Measurements from ENCODE around the gene SLC4A11.
"Not testable (repeated sequence)": the region's sequence is repeated elsewhere in the genome, so short reads cannot be mapped to it uniquely, and the experiment has no call there.

SLC4A11 gene

GRCh38 chr20:3227936-3228749 lies 10.8 kb downstream of the SLC4A11 start:
- DNase-seq (ENCODE audit: low read depth, low spot score), result no peak

GRCh38 chr20:3227506-3227905 lies 11.5 kb downstream of the SLC4A11 start:
- DNase-seq (ENCODE audit: low read depth, low spot score), result no peak

DNA sequence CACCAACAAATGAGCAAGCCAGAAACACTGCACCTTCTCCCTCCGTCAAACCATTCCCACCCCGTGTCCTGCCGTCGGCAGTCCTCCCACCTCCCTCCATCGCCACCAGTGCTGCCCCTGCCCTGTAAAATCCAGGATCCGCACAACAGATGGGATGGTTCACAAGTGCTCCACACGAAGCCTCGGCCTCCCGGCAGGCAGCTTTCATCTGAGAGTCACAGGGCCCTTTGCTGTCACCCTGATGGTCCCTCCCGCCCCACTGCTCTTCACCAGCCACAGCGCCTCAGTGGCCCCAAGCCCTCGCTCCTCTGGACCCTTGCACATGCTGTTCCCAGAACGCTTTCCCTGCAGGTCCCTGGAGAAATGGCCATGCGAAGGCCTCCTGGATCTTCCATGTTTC lies 12.1 kb downstream of the SLC4A11 start:
- DNase-seq (ENCODE audit: low read depth, low spot score), result no peak

DNA sequence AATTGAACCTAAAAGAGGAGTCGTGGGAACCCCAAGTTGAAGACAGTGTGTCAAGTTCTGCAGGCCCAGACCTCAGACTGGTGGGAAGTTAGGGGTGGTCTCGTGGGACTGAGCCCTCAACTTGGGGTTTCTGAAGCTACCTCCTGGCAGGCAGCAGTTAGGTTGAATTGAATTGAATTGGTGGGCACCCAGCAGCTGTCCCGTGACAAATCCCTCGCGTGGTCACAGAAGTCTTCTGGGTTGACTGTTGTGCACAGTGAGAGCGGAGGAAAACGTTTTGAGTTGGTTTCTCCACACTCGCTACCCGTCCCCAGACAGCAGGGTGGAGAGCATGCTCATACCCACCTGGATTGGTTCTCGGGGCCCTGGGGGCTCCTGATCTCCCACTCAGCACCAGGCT lies 12.9 kb downstream of the SLC4A11 start:
- DNase-seq (ENCODE audit: low read depth, low spot score), result no peak

- DNase-seq (ENCODE audit: low read depth, low spot score), result no peak
Measured at GRCh38 chr20:3224681-3225421, 14.1 kb downstream of the SLC4A11 start.

DNA sequence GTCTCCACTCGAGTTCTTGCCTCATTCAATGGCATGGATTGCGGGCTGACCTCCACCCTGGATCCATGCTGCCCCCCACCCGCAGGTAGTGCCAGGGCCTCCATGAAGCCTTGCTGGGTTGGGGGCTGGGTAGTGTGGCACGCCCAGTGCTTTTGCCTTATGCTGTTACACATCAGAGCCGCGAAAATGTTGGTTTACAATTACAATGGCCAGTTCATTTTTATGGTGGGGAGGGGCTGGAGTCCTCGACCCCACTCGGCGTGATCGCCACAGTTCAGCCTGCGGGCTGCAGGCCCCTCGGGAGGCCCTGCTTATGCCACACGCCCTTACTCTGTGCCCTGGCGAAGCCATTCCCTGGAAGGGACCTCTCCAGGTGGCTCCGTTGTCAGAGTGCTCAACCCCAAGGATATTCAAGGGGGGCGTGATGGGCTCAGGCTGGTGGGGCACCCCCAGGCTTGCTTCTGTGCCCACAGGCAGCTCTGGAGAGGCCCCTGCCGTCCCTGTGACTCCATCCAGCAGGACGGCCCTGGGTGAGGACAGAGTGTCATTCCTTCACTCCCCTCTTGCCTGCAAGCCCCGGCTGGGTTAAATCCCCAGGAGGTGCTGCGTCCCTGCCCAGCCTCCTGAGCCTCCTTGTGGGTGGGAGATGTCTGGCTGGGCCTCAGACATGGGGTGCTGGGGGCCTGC lies 14.9 kb downstream of the SLC4A11 start:
- DNase-seq (ENCODE audit: low read depth, low spot score), result no peak

GRCh38 chr20:3223651-3223993 lies 15.4 kb downstream of the SLC4A11 start:
- DNase-seq (ENCODE audit: low read depth, low spot score), result no peak

- no peak for DNase-seq (ENCODE audit: low read depth, low spot score)
Measured at GRCh38 chr20:3222635-3223600, 16.1 kb downstream of the SLC4A11 start.

- DNase-seq (ENCODE audit: low read depth, low spot score), result no peak
Measured at GRCh38 chr20:3221398-3222226, 17.4 kb downstream of the SLC4A11 start.

DNA sequence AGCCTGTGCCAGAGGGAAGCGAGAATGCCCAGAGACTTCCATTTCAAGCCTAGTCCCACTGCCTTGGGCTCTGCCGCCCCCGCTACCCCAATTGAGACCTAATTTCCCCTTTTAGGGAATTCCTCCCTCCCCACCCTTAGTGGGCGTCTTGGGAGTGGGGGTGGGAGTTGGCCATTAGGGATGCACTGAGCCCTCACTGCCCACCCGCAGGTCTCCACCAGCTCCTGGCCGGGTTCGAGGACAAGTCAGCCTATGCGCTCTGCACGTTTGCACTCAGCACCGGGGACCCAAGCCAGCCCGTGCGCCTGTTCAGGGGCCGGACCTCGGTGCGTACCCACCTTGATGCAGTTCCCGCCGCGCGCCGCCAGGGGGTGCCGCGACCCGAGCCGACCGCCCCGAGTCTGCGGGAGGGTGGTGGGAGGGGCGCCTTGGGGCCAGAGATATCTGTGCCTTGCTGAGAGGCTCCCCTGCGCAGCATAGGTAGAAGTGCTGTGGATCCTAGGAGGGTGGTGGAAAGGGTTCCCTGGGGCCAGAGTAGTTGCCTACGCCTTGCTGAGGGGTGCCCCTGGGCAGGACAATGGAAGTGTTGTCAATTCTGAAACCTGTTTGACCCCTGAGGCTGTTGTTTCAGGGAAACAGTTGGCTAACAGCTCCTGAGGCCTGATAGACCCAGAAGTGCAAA lies 20.5 kb downstream of the SLC4A11 start:
- DNase-seq (ENCODE audit: low read depth, low spot score), result no peak

DNA sequence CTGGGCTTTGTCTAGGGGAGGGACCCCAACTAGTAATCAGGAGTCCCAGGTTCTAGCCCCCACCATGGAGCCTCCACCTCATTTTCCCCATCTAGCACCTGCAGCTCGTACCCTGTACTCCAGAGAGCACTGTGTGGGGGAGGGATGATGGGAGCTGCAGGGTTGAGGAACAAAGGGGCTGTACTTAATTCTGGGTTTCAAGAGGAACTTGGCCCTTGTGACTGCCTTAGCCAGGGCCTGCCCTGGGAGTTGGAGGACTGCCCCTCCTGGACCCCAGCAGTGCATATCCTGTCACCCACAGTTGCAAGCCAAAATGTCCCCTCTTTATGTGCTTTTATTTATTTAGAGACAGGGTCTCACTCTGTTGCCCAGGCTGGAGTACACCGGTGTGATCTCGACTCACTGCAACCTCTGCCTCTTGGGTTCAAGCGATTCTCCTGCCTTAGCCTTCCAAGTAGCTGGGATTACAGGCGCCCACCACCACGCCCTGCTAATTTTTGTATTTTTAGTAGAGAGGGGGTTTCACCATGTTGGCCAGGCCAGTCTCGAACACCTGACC lies 23.6 kb downstream of the SLC4A11 start:
- DNase-seq (ENCODE audit: low read depth, low spot score), result not testable (repeated sequence)

GRCh38 chr20:3213226-3213625 lies 25.8 kb downstream of the SLC4A11 start:
- DNase-seq (ENCODE audit: low read depth, low spot score), result no peak

DNA sequence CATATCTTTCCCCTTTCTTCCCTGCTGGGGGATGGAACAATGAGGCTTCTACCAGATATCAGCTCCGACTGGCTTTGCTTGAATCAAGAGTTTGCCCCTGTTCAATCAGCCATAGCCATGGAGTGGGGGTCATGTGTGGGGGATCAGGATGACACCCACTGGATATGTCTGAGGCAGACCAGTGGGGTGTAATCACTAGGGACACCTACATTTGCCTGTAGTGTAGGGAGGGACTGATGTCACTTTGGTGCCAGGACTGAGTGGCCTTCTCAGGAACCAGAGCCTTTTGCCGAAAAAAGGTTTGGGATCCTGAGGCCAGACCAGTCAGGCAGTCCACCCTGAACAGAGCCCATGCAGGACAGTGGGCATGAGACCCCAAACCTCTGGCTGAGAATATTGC lies 28.6 kb downstream of the SLC4A11 start:
- DNase-seq (ENCODE audit: low read depth, low spot score), result no peak

DNA sequence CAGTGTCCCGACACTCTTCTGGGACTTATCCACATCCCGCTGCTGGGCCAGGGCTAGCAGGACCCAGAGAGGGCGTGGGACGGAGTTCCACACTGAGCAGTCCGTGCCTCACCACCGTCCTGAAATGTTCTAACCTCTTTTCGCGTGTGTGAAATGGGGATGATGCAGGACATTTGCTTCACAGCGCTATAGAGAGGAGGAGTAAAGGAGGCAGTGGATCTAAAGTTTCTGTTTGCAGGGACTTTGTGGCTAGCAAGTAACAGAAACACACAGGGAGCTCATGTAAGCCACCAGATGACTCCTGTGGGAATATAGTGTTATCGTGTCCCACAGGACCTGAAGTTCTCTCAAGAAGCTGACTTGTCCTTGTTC lies 29.1 kb downstream of the SLC4A11 start:
- DNase-seq (ENCODE audit: low read depth, low spot score), result no peak

DNA sequence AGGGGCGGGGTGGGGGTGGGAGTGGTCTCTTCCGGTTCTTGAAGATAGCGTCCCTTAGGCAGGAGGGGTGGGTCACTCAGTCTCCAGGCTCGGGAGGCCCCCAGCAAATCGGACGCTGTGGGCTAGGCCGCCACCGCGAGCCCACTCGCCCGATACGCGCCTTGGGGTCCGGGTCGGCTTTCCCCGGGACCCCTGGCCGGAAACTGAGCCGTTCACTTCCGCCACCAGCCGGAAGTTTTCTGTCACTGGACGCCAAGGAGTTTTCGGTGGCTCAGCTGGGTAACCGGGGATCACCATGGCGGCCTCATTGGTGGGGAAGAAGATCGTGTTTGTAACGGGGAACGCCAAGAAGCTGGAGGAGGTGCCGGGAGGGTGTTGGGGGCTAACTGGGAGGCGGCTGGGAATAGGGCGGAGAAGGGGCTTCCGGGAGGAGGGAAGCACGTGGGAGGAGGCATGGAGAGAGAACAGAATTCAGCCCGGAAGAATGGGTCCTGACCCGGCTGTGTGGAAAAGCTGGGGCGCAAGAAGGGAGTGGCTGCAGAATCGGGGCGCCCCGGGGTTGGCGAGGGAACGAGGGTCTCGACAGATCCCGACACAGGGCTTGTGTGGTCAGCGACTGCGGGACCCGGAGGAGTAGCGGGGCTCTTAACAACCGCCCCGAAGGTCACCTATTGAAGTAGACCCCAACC lies 29.6 kb downstream of the SLC4A11 start, which contains the start of gene ITPA:
ITPA (plus strand) TSS at position 242 of the 689 bp plus-strand sequence; CDS start at position 296, 54 bp downstream.
- DNase-seq (ENCODE audit: low read depth, low spot score), result no peak

DNA sequence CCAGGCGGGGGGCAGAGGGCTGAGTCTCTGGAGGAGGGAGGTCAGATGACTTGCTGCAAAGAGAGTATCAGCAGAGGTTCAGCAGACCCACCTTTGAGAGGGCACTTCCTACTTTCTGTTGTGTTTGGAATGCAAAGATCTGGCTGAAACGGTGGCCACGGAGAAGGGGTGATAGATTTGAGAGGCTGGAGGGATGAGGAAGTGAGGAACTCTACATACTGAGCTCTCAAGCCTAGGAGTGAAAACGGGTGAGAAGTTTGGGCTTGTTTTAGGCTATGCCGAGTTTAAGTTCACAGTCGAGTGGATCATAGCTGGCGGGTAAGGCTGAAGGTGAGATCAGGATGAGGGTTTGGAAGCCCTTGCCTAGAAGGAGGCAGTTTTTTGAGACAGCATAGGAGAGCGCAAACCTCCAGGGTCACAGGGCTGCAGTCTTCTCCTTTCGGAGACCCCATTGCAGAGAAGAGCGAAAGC lies 30.2 kb downstream of the SLC4A11 start:
- DNase-seq (ENCODE audit: low read depth, low spot score), result no peak

DNA sequence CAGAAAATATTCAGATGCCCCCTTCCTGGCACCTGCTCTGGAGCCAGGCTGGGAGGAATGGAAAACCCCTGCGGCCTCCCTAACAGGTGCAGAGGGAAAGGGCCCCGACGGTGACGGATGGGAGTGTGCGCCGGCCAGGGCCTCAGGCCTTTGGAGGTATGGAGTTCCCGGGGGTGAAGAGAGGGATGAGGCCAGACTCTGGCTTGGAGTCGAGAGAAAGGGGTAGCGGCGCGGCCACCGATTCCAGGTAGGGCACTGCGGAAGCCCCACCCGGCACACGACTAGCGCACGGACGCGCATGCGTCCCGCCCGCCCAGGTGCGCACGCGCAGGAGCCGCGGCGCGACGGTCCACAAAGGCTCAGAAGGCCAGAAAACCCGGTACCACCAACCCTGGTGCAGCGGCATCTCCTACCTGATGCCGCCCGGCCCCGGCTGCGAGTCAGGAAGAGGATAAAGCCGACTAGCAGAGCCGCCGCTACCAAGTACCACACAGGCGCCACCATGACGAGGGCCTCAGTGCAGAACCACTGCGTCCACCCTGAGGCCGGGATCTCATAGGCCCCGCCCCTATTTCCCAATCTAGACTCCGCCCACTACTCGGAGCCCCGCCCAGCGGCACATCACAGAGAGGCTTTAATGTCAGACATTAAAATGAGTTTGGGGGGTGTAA lies 34.7 kb downstream of the SLC4A11 start, which contains the start of gene DDRGK1:
DDRGK1 (minus strand) TSS at position 559 of the 671 bp plus-strand sequence; CDS start at position 504, 55 bp downstream.
- DNase-seq (ENCODE audit: low read depth, low spot score), result peak; percentile 51
